HG02678 (cell line): ENCODE data around the gene GNAT3.

Source experiments
- ATAC-seq: cut with Tn5 transposase; IDR thresholded peaks from one replicate; pipeline ENCODE4 v1.9.1; 2021; ENCODE audit warnings: mild to moderate bottlenecking, moderate library complexity; ENCODE audit not compliant: unreplicated experiment

The GNAT3 gene

DNA sequence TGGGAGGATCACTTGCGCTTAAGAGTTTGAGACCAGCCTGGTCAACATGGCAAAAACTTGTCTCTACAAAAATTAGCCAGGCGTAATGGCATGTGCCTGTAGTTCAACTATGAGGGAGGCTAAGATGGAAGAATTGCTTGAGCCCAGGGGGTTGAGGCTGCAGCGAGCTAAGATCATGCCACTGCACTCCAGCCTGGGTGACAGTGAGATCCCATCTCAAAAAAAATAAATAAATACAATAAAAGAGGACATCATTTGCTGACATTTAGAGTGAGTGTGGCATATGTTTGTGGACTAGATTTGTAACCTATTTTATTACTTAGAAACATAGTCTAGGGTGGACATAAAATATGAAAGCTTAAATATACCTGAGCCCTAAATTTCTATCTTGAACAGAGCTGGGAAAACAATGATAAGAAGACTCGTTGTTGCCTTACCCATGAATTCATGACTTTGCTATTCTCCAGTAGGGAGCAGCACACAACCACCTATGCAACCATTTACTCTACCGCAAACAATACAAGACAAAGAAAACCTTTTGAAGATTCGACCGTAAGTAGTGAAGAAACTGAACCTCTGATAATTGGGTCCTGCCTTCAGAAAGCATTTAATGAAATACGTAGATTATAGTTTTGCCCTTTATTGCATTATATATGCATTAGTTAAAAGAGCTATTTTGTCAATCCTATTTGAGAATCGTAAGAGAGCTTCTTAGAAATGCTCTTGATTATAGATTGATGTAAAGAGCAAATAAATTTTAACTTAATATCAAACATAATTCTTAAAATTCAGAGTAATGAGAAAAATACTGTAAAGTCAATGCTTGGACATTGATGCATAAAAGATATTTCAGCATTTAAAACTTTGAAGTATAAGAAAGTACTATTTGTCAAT, 83.5 kb downstream of the GNAT3 start:
- ATAC-seq, result no peak

DNA sequence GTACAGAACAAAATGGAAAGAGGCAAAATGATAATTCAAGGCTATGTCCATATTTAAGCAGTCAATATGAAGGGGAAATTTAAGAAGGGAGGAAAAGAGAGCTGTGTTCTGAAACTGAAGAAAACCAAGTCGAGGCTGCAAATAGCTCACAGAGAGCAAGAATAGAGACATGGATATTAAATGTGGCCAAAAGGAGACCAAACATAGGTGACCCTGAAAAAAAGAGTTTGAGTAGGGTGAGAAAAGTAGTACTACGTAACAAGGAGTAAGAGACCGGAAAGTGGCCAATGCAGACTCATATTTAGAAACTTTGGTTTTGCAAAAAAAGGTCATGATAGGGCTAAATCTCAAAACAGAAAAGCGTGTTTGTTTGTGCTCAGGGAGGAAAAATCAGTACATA, 84.6 kb downstream of the GNAT3 start:
- ATAC-seq, result no peak

DNA sequence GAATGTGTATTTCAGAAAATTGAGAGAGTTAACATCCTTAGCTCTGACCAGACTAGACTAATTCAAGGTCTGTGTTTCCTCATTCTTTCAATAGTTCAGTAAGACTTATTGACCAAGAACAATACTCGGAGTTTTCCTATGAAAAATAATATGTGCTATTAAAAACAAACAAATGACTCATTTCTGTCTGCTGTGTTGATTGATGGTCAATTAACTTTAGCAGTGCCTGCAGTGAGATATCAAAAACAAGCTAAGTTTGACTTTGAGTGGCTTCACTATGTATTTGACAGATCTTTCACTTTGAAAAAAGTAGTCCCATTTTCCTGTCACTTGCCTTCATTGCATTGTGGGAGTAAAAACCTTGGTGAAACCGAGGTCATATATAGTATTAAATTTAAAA, 91.0 kb downstream of the GNAT3 start:
- ATAC-seq, result no peak

DNA sequence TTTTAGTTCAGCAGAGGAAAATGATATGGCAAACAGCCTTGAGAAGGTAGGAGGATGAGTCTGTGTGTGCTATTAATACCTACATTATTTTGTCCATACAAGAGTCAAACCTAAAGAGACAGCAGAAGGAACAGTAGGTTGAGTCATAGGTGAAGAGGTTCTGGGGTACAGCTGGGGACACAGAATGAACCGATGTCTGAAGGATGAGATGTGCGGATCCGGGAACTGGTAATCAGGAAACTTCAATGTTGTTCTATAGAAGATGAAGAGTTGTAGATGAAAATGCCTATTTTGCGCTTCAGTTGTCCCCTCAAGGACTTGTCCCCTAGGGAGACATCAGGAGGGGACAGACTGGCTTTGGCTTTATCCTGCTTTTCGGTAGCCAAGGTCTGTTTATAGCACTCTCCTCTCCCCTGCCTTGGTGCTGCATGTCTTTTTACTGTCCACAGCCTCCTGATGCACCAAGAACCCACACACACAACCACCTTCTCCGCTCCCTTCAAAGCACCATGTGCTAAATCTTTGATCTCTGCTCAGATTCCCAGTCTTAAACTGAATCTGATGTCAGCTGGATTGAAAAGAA, 94.6 kb downstream of the GNAT3 start:
- ATAC-seq, result no peak

DNA sequence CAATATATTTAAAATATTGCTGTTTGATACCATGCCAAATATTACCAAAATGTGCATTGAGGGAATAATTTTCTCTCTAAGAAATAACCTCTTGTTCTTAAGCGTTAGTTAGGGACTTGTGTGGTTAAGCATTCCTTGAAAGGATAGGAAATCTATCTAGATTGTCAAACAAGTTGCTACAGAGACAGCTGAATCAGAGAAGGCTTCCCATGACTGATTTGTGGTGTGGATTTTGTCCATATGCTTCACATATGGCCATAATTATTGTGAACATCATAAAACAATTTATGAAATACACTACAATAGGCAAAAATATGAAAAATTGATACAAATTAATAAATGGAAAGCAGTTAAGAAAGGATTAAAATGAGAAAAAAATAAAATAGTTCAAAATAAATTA, 96.3 kb downstream of the GNAT3 start:
- no peak for ATAC-seq

DNA sequence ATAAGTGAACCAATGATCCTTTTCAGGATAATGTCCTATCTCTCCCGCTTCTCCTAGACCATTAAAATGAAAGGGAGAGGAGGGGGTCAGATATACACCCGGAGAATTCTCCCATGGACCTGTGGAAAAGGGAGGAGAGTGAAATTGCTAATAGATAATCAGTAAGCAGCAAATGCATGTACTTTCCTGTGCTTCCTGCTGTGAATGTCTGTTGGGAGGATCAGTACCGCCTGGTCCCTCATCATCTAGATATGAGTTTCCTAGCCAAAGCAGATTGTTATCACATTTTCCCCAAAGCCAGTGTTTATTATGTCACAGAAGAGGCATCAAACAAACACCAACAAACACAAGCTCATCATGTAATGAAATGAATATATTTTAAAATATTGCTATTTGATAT, 96.8 kb downstream of the GNAT3 start:
- ATAC-seq, result no peak

DNA sequence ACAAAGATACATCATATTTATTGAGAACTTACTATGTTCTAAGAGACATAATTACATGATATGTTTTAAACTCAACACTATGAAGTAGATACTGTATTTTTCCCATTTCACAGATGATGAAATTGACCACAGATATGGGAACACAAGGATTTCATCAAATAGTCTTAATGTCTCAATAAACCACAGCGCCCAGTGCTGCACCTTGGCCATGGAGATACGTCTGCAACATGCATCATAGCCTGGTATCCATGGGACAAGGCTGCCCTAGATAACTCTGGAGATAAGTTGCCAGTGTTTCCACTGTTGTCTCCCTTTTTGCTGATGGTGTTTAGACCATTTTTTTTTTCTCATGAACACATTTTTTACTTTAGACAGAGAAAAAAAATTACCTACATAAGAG, 97.5 kb downstream of the GNAT3 start:
- ATAC-seq, result no peak

DNA sequence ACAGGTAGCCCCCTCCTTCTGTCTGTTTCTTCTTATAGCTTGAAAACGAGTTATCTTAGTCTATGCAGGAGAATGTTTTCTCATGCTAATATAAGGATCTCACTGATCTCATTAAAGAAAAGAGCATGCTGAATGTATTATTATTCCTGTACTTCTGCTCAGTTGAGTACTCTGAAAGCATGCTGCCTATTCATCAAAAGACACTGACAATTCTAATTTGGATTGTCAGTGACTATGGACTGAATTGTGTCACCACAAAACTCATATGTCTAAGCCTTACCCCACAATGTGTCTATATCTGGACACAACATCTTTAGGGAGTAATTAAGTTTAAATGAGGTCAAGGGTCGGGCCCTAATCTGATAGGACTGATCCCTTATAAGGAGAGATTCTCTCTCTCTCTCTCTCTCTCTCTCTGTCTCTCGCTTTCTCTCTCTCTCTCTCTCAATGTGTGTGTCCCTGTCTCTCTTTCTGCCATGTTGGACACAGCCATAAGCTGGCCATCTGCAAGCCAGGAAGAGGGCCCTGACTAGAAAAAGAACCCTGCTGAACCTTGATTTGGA, 98.4 kb downstream of the GNAT3 start:
- ATAC-seq, result no peak

DNA sequence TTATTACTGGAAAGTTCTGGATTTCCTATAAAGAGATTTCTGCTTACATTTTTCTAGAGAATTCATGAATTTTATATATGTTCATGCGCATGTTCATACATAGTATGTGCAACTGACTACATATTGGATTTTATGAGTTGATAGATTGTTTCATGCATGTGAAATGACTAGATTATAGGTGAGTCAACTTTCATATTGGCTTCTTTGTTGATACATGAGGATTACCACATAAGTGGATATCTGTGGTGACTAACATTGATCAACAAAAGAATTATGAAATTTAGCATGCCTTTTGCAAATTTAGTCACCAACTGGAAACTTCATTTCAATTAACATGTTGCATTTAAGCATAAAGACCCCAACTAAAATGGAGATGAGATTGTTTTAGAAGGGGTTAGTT, 99.0 kb downstream of the GNAT3 start:
- ATAC-seq, result no peak

DNA sequence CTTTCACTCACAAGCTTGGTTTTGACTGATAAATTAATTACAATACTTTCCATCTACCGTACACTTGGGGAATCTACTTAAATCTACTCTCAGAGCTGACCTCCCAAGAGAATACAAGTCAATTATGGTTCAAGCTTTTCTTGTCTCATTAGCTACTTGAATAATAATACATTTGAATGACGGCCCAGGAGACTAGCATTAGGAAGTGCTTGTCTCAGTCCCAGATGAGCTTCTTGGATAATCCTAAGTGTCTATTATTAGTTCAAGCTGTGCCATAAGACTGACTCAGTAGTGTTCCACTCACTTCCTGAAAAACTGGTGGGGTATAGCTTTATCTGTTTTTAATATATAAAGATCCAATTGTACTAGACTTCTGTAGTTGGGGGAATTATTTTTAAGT, 100.2 kb downstream of the GNAT3 start:
- ATAC-seq, result no peak

DNA sequence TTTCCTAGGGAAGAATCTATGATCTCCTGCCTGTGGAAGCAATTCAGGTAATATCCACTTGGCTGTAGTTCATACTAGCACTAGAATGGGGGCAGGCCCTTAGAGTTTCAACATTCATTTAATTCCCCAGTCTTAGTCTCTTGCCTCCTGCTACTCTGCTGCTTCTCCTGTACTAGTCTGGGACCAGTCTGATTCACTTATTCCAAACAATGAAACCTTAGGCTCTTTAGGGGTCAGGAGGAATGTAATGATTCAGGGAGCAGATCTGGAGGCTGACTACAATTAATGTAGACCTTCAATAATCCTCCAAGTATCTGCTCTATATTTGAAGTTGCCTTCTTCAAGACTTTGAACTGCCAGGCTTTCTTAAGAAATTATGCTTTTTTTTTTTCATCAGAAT, 101.8 kb downstream of the GNAT3 start:
- no peak for ATAC-seq
